HL-60 (cell line): ENCODE data around the gene MALT1.
"Not testable (repeated sequence)": the region's sequence is repeated elsewhere in the genome, so short reads cannot be mapped to it uniquely, and the experiment has no call there.

Source experiments
- TF ChIP-seq, protein P1 (sequence below): IDR thresholded peaks from 2 replicates; pipeline ENCODE4 v1.6.1; 2012; ENCODE audit warnings: low read depth; ENCODE audit not compliant: insufficient replicate concordance
- TF ChIP-seq, protein P2 (sequence below): IDR thresholded peaks from one replicate; pipeline ENCODE4 v1.5.1; 2011; ENCODE audit warnings: low read length, control low read depth, inconsistent platforms; ENCODE audit not compliant: insufficient read depth

DNA sequence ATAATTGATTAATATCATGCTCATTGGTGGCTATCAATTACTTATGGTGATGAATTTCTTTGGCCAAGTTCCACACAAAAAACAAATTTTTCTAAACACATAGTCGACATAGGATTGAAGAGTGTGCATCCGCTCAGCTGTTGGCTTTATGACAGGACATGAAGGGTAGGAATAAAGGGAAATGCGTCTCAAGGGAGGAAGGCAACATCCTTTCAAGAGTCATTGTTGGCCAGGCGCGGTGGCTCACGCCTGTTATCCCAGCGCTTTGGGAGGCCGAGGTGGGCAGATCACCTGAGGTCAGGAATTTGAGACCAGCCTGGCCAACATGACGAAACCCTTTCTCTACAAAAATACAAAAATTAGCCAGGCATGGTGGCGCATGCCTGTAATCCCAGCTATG is 20.4 kb upstream of the MALT1 start:
- TF ChIP-seq, protein P1, sequence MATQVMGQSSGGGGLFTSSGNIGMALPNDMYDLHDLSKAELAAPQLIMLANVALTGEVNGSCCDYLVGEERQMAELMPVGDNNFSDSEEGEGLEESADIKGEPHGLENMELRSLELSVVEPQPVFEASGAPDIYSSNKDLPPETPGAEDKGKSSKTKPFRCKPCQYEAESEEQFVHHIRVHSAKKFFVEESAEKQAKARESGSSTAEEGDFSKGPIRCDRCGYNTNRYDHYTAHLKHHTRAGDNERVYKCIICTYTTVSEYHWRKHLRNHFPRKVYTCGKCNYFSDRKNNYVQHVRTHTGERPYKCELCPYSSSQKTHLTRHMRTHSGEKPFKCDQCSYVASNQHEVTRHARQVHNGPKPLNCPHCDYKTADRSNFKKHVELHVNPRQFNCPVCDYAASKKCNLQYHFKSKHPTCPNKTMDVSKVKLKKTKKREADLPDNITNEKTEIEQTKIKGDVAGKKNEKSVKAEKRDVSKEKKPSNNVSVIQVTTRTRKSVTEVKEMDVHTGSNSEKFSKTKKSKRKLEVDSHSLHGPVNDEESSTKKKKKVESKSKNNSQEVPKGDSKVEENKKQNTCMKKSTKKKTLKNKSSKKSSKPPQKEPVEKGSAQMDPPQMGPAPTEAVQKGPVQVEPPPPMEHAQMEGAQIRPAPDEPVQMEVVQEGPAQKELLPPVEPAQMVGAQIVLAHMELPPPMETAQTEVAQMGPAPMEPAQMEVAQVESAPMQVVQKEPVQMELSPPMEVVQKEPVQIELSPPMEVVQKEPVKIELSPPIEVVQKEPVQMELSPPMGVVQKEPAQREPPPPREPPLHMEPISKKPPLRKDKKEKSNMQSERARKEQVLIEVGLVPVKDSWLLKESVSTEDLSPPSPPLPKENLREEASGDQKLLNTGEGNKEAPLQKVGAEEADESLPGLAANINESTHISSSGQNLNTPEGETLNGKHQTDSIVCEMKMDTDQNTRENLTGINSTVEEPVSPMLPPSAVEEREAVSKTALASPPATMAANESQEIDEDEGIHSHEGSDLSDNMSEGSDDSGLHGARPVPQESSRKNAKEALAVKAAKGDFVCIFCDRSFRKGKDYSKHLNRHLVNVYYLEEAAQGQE, result not testable (repeated sequence)
- TF ChIP-seq, protein P2, sequence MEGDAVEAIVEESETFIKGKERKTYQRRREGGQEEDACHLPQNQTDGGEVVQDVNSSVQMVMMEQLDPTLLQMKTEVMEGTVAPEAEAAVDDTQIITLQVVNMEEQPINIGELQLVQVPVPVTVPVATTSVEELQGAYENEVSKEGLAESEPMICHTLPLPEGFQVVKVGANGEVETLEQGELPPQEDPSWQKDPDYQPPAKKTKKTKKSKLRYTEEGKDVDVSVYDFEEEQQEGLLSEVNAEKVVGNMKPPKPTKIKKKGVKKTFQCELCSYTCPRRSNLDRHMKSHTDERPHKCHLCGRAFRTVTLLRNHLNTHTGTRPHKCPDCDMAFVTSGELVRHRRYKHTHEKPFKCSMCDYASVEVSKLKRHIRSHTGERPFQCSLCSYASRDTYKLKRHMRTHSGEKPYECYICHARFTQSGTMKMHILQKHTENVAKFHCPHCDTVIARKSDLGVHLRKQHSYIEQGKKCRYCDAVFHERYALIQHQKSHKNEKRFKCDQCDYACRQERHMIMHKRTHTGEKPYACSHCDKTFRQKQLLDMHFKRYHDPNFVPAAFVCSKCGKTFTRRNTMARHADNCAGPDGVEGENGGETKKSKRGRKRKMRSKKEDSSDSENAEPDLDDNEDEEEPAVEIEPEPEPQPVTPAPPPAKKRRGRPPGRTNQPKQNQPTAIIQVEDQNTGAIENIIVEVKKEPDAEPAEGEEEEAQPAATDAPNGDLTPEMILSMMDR, result not testable (repeated sequence)
